HG02840 (cell line): Measurements from ENCODE around the gene LGI2.

Source experiments
- ATAC-seq: cut with Tn5 transposase; IDR thresholded peaks from one replicate; pipeline ENCODE4 v1.9.1; 2021; ENCODE audit warnings: mild to moderate bottlenecking, moderate library complexity, moderate number of reproducible peaks; ENCODE audit not compliant: unreplicated experiment, low FRiP score

LGI2 gene

DNA sequence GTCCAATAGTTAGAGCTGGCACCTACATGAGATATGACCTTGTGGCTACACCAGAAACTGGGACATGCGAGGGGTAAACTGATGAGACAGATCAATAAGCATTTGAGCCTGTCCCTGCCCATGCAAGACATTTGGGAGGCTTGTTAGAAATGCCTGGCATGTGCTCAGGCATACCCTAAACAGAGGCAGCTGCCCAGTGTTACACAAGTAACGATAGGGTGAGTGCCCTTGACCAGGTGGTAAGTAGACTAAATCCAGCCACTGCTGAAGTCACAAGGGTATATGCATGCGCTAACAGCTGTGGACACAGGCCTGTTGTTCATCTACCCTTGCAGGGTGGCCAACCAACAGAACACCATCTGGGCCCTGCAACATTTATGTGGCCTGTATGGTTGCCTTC lies 61.8 kb downstream of the LGI2 start:
- ATAC-seq: no peak

DNA sequence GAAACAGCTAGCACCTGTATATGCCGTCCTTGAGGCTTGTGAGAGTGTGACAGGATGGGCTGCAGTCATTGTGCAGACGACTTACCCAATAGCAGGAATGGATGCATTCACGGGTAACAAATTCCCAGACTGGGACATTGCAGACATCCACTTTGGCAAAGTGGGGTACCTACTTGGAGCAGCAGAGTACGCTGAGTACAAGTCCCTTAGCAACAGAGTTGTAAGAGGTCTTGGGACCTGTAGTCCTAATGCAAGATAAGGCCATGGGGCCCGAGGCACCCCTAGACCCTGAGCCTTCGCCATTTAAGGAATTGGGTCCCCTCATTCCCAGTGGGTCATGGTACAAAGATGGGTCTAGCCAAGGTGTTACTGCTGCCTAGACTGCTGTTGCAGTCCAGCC lies 62.5 kb downstream of the LGI2 start:
- no peak for ATAC-seq

DNA sequence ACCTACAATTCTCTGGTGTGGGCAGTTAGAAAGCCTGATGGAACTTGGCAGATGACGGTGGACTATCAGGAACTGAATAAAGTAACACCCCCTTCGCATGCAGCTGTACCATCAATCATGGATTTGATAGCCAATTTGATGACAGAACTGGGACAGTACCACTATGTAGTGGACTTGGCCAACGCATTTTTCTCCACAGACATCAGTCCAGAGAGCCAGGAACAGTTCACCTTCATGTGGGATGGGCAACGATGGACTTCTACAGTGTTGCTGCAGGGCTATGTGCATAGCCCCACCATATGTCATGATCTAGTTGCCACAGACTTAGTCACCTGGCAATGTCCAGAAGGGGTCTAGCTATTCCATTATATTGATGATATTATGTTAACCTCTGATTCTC lies 63.4 kb downstream of the LGI2 start:
- ATAC-seq: no peak

DNA sequence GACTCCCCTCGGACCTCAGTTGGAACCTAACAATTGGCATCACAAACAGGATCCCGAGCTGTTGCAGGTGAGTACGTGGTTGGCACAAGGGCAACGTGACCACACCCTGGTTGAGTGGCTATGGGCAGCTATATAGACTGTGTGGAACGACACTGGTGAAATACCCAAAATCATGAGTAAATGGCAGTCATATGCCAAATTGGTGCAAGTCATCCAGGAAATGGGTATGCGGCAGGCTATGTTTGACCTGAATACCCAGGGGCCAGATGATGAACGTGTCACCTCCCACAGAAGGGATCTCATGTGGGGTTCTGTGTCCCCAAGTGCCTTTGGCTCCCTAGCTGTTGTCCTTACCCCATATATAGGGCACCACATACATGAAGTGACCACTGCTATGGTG lies 64.7 kb downstream of the LGI2 start:
- no peak for ATAC-seq

DNA sequence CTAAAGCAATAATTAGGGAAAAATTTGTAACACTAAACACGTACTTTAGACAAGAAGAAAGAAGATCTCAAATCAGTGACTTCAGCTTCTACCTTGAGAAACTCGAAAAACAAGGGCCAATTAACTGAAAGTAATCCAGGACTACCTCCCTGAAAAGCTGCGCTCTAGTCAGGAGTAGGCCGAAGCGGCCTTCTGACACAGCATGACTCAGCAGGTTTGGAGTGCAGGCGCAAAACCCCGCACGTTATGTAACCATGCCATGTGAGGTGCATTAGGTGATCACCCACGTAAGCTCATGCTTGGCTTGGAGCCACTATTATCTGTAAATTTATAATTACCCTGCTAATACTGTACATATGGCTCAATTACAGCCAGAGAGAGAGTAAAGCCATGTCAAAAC lies 65.1 kb downstream of the LGI2 start:
- ATAC-seq: no peak

DNA sequence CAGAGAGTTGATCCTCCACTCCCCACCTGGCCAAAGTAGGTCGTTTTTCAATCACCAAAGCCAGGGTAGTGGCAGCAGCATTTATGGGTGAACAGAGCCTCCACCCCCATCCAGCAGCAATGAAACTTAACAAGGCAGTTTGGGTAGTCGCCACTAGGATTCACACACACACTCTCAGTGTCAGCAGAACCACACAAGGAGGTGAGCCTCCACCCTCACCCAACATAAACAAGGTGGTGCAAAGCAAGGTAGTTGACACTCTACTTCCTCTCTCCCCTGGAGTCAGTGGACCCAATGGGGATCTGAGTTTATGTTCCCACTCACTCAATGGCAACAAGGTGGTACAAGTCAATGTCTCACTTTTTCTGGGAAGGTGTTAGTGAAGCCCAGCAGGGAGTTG lies 67.5 kb downstream of the LGI2 start:
- ATAC-seq: no peak

DNA sequence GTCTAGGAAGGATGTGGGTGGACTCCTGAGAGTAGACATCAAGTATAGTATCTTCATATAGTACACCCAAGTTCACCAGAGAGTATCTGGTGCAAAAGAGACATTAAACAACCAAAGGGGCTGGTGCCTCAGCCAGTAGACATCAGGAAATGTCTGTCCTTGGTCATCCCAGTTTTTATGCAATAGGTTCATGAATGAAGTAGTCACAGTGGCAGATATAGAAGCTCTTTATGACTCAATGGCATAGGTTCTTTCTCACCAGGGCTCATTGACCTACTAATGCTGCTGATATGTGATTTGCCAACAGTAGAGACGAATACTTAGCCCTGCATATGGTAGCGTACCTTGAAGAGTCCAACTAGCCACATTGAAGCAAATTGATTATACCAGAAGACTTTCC lies 72.9 kb downstream of the LGI2 start:
- no peak for ATAC-seq

DNA sequence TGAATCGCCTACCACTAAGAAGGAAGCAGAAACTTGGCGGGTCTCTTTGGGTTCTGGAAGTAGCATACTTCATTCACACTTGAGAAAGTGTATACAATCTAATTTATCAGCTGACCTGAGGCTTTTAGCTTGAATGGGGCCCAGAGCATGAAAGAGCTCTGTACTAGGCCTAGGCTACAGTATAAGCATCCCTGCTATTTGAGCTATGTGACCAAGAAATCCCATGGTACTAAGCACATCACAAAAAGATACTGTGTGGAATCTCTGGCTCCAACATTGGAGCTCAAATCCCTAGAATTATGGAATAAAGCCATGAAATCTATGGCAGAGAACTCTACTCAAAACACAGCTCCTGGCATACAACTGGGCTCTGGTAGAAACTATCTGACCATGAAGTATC lies 74.0 kb downstream of the LGI2 start:
- ATAC-seq: no peak

DNA sequence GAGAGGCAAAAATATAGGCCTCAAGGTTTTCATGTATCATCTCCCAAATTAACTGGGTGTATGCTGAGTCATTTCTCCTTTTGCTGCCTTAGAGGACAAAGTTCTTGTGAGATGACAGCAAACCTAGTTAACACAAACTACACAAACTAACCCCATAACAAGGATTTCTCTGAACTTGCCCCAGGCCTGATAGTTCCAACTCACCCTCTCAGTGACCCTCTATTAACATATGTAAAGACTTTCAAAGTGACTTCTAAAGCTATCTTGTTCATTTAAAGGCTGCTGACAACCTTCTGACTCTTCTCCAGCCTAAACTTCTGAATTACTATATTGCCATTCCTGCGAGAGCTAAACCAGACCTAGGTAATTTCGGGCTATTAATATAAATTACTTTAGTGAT lies 74.7 kb downstream of the LGI2 start:
- no peak for ATAC-seq

DNA sequence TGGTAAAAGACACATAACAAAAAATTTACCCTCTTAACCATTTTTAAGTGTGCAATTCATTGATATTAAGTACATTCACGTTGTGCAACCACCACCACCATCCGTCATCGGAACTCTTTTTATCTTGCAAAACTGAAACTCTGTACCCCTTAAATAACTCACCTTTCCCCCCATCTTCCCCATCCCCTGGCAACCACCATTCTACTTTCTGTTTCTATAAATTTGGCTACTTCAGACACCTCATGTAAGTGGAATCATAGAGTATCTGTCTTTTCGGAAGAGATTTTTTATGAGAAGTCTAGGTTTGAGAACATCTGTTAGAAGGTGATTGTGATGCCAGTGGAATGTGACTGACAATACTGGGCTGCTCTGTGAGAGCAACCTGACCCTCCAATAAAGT lies 78.1 kb downstream of the LGI2 start:
- no peak for ATAC-seq

DNA sequence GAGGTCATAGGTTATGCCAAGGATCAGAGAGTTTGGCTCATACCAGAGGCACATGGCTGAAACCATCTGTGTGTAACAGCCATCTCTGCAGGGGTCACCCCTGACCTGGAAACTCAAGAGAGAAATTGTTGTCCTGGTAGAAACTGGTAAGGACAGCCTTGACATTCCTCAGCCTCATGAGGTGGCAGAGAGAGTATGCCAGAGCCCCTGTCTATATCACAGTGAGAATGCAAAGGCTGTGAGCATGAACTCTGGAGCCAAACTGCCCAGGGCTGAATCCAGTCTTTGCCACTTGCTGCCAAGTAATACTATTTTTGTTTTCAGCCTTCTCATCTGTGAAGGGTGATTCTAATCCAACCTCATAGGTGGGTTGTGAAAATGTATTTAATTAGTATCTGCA lies 80.8 kb downstream of the LGI2 start:
- no peak for ATAC-seq
